Naive thymus-derived CD4-positive, alpha-beta T cell (primary cell): ENCODE data around the gene UGT1A5. TPM values are rescaled to one million over a fixed set of nuclear protein-coding genes. Genes with fewer than 3 reads are reported as not detected.

ENCODE experiments used
- ATAC-seq: fragments of 150-1000 bp; cut with Tn5 transposase; 2 replicates; pipeline ENCODE4 v1.10.0; 2021; ENCODE audit warnings: mild to moderate bottlenecking, moderate library complexity
- CTCF ChIA-PET: fragments of 350-600 bp; sonication (Branson Sonifier 250); formaldehyde crosslinking; loops from one replicate; lab custom pipeline; 2021; ENCODE audit warnings: antibody characterized with exemption; lab: Charles Lee
- POLR2A ChIA-PET: fragments of 350-600 bp; sonication (Branson Sonifier 250); formaldehyde crosslinking; loops from one replicate; lab custom pipeline; 2021; ENCODE audit warnings: antibody characterized with exemption, inconsistent platforms; lab: Charles Lee
- DNase-seq, 9 donors: peaks; one replicate each; pipeline versions ENCODE4 v3.0.0 to v3.0.0-alpha.2; 2020 to 2022; ENCODE audit warnings: mixed read lengths in 1 of 9
- H3K27ac ChIP-seq: one replicate; pipeline ENCODE4 v1.7.0; 2013; ENCODE audit warnings: mild to moderate bottlenecking, low read depth, low read length, moderate library complexity
- H3K27me3 ChIP-seq, 2 donors: one replicate each; pipeline ENCODE4 v1.7.0; 2013; ENCODE audit warnings: low read length in 2 of 2, mild to moderate bottlenecking in 2 of 2, moderate library complexity in 2 of 2; ENCODE audit not compliant: control insufficient read depth in 2 of 2, insufficient read depth in 2 of 2
- H3K36me3 ChIP-seq, 3 experiments: 1 replicate in 2 of 3; 2 replicates in 1 of 3; pipeline ENCODE4 v1.7.0; 2013; ENCODE audit warnings: low read length in 3 of 3, mild to moderate bottlenecking in 3 of 3, moderate library complexity in 1 of 3; ENCODE audit not compliant: insufficient read depth in 3 of 3, control insufficient read depth in 2 of 3
- H3K4me1 ChIP-seq, 2 donors: one replicate each; pipeline ENCODE4 v1.7.0; 2013; ENCODE audit warnings: low read length in 2 of 2, mild to moderate bottlenecking in 2 of 2, moderate library complexity in 1 of 2; ENCODE audit not compliant: control insufficient read depth in 2 of 2, insufficient read depth in 2 of 2
- H3K4me3 ChIP-seq: 2 replicates; pipeline ENCODE4 v1.7.0; 2013; ENCODE audit warnings: mild to moderate bottlenecking, low read length
- H3K9me3 ChIP-seq, 3 experiments: 1 replicate in 2 of 3; 2 replicates in 1 of 3; pipeline ENCODE4 v1.7.0; 2013; ENCODE audit warnings: low read length in 3 of 3; ENCODE audit not compliant: control insufficient read depth in 2 of 3
- H3K27ac Mint-ChIP-seq, 9 donors: one replicate each; pipeline ENCODE4 v1.8.0; 2020 to 2022; ENCODE audit warnings: mixed read lengths in 9 of 9, mild to moderate bottlenecking in 8 of 9, moderate library complexity in 5 of 9, inconsistent platforms in 2 of 9
- H3K27me3 Mint-ChIP-seq, 5 donors: one replicate each; pipeline ENCODE4 v1.8.0; 2021 to 2022; ENCODE audit warnings: mixed read lengths in 5 of 5, mild to moderate bottlenecking in 1 of 5
- H3K36me3 Mint-ChIP-seq, 5 donors: one replicate each; pipeline ENCODE4 v1.8.0; 2020 to 2022; ENCODE audit warnings: mixed read lengths in 5 of 5, mild to moderate bottlenecking in 3 of 5, inconsistent platforms in 1 of 5
- H3K4me1 Mint-ChIP-seq, 7 donors: one replicate each; pipeline ENCODE4 v1.8.0; 2020 to 2022; ENCODE audit warnings: mixed read lengths in 7 of 7, mild to moderate bottlenecking in 3 of 7, inconsistent platforms in 1 of 7
- H3K4me3 Mint-ChIP-seq, 10 donors: one replicate each; pipeline ENCODE4 v1.8.0; 2020 to 2022; ENCODE audit warnings: mild to moderate bottlenecking in 10 of 10, mixed read lengths in 10 of 10, moderate library complexity in 6 of 10, inconsistent platforms in 2 of 10
- H3K9me3 Mint-ChIP-seq, 11 donors: one replicate each; pipeline ENCODE4 v1.8.0; 2020 to 2022; ENCODE audit warnings: mixed read lengths in 11 of 11, mild to moderate bottlenecking in 4 of 11, inconsistent platforms in 1 of 11, moderate library complexity in 1 of 11
- intact Hi-C, 2 donors: fragments of 100-400 bp; cut with micrococcal nuclease; formaldehyde crosslinking; loops; one replicate each; pipeline ENCODE4 v1.15.1; 2023
- polyA plus RNA-seq, 2 donors: library from polyadenylated mRNA; unstranded; fragments of 300-500 nt; fragmentation: Illumina TruSeq; gene quantifications; one replicate each; pipeline ENCODE4 v1.2.3, GENCODE V29; 2021
- total RNA-seq, 6 experiments: library from RNA in 5 of 6; stranded (reverse) in 5 of 6; gene quantifications; 1 replicate in 5 of 6; 2 replicates in 1 of 6; pipeline ENCODE4 v1.2.3 and lab custom pipeline; 2021 to 2026

Gene UGT1A5
- total and polyA plus RNA-seq, 7 experiments from 2014 or later: not detected

DNA sequence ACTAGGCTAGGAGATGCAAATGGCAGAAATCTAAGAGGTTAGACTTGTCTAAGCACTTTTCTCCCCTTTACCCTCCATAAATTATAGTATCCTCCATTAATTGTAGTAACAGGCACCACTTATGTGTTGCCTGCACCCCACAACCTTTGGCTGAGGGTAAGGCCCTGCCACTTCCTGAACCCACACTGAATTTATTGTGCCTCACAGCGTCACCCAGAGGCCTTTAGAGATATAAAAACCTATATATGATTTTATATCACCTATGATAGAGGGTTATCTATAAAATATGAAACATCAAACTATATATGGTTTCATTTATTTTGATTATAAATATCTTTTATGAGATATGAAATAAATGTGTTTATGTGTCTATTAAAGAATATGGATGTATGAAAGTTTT is 38.4 kb upstream of the UGT1A5 start:
- Mint-ChIP-seq H3K27me3 (peaks cover 26 to 55% (median 32%) of the 10 kb centered on the region in 5 donors), H3K4me3 (no peak overlapping the region), H3K27ac (no peak overlapping the region), H3K36me3 (no peaks in the 10 kb centered on the region), H3K4me1 (no peaks in the 10 kb centered on the region), H3K9me3 (peaks cover 0 to 9% (median 0%) of the 10 kb centered on the region in 11 donors)
- POLR2A ChIA-PET: no interaction called here
- Histone ChIP-seq H3K27me3 (no peaks in the 10 kb centered on the region), H3K36me3 (no peaks in the 10 kb centered on the region), H3K4me1 (no peaks in the 10 kb centered on the region), H3K4me3 (no peak overlapping the region), H3K9me3 (no peaks in the 10 kb centered on the region), H3K27ac (no peak overlapping the region)
- DNase-seq (no peak), ATAC-seq (no peak)
- CTCF ChIA-PET: no interaction called here
- intact Hi-C loops: no loop called here

DNA sequence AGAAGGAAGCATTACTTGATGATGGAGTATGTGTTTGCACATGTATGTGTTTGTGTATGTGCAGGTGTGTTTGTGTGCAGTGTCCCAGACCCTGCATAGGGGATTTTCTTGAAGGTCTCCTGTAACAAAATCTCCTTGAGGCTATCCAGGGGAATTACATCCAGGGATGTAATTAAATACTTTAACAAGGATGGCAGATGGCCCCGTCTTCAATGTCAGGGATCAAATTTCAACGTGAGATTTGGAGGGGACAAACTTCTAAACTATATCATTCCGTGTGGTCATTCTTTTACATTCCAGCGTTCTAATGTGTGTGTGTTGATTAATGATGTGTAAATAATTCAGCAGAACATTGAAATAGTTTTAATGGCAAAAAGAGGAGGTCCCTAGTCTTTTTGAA is 37.7 kb upstream of the UGT1A5 start:
- ChIA-PET POLR2A (no interaction called here), CTCF (no interaction called here)
- Histone ChIP-seq H3K27ac (no peak overlapping the region), H3K4me3 (no peak overlapping the region), H3K36me3 (no peaks in the 10 kb centered on the region), H3K27me3 (no peaks in the 10 kb centered on the region), H3K9me3 (no peaks in the 10 kb centered on the region), H3K4me1 (no peaks in the 10 kb centered on the region)
- Mint-ChIP-seq H3K36me3 (no peaks in the 10 kb centered on the region), H3K9me3 (peaks cover 0 to 9% (median 0%) of the 10 kb centered on the region in 11 donors), H3K4me3 (no peak overlapping the region), H3K4me1 (no peaks in the 10 kb centered on the region), H3K27ac (no peak overlapping the region), H3K27me3 (peaks cover 28 to 59% (median 35%) of the 10 kb centered on the region in 5 donors)
- DNase-seq (no peak), ATAC-seq (no peak)
- intact Hi-C loops: no loop called here

DNA sequence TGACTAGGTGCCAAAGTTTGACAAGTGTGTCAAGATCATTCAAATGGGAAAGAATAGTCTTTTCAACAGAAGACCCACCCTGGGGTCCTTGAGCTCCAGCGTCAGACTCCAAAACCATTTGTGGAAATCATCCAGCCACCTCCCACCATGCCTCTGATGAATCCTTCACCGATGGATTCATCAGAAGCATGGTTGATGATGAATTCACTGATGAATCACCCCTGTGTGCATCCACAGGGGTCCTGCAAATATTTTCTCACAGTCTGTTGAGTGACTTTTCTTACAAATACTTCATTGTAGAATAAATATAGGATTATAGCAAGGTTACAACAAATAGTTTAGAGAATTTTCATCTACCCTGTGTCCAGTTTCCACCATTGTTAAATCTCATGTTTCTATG is 36.7 kb upstream of the UGT1A5 start:
- H3K4me1 Mint-ChIP-seq: no peaks in the 10 kb centered on the region
- Histone ChIP-seq H3K9me3 (no peaks in the 10 kb centered on the region), H3K36me3 (no peaks in the 10 kb centered on the region), H3K27ac (no peak overlapping the region), H3K4me1 (no peaks in the 10 kb centered on the region), H3K4me3 (no peak overlapping the region), H3K27me3 (no peaks in the 10 kb centered on the region)
- ChIA-PET POLR2A (no interaction called here), CTCF (no interaction called here)
- peaks cover 0 to 2% (median 0%) of the 10 kb centered on the region in 11 donors for H3K9me3 Mint-ChIP-seq
- H3K4me3 Mint-ChIP-seq: no peak overlapping the region
- H3K27me3 Mint-ChIP-seq: peaks cover 20 to 50% (median 28%) of the 10 kb centered on the region in 5 donors
- DNase-seq: no peak
- H3K27ac Mint-ChIP-seq: no peak overlapping the region
- ATAC-seq: no peak
- no peaks in the 10 kb centered on the region for H3K36me3 Mint-ChIP-seq
- intact Hi-C loops: no loop called here

DNA sequence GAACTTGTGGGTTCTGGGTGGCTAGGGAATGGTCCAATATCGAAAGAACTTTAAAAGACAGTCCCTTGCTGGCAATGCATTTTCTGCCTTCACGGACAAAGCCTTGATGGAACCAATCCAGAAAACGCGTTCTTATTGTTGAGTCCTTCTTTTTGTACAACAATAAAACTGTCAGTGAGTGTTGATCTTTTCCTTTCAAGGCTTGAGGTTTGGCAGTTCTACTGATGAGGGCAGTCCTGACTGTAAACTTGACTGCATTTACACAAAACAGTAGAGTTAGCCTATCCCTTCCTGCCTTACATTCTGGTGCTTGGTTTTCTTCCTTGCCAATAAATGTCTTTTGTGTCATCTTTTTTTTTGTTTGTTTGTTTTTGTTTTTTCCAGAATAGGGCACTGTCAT is 33.5 kb upstream of the UGT1A5 start:
- Mint-ChIP-seq H3K4me3 (no peak overlapping the region), H3K9me3 (peaks cover 0 to 1% (median 0%) of the 10 kb centered on the region in 11 donors), H3K27ac (no peak overlapping the region), H3K27me3 (peaks cover 9 to 31% (median 19%) of the 10 kb centered on the region in 5 donors), H3K4me1 (no peaks in the 10 kb centered on the region), H3K36me3 (no peaks in the 10 kb centered on the region)
- ATAC-seq (no peak), DNase-seq (no peak)
- Histone ChIP-seq H3K27ac (no peak overlapping the region), H3K9me3 (no peaks in the 10 kb centered on the region), H3K27me3 (no peaks in the 10 kb centered on the region), H3K36me3 (no peaks in the 10 kb centered on the region), H3K4me3 (no peak overlapping the region), H3K4me1 (no peaks in the 10 kb centered on the region)
- CTCF ChIA-PET: no interaction called here
- intact Hi-C loops: no loop called here
- POLR2A ChIA-PET: no interaction called here

DNA sequence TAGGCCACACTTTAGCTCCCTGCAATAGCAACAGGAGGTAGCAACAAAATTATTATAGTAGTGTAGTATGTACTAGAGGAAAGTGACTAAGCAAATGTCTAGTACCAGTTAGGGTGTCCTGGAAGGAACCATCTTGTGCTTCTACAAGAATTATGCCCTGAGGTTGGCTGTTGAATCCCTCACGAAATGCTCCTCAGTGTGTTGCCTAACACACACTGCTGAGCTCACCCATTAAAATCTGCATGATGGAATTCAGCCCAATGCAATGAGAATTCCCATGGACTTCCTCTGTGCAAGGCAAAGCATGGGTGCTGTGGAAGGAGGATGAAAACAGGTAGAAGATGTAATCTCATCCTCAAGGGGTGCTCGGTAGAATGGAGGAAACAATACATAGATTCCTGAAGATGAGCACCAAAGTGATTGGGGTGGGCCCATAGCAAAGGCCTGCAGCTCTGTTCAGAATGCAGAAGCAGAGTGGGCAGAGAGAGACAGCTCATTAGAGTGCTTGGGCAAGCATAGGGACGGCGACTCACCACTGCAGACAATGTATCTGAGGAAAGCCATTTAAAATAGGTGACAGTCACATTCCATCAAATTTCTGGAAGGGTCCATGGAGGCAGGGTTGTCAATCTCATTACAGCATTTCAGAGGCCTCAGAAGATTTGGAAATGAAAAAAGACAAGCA is 32.2 kb upstream of the UGT1A5 start:
- DNase-seq (no peak), ATAC-seq (no peak)
- ChIA-PET CTCF (no interaction called here), POLR2A (interaction anchor here (0.7 kb wide), 1 partner anchor 9 kb away, joined by 3 read pairs; the partner anchor contains the start of gene UGT1A9)
- Mint-ChIP-seq H3K27ac (no peak overlapping the region), H3K27me3 (peaks cover 9 to 31% (median 22%) of the 10 kb centered on the region in 5 donors), H3K36me3 (no peaks in the 10 kb centered on the region), H3K9me3 (peaks cover 0 to 1% (median 0%) of the 10 kb centered on the region in 11 donors), H3K4me3 (no peak overlapping the region), H3K4me1 (no peaks in the 10 kb centered on the region)
- no peaks in the 10 kb centered on the region for H3K27me3 ChIP-seq
- no peaks in the 10 kb centered on the region for H3K36me3 ChIP-seq
- no peak overlapping the region for H3K27ac ChIP-seq
- no peaks in the 10 kb centered on the region for H3K4me1 ChIP-seq
- H3K9me3 ChIP-seq: no peaks in the 10 kb centered on the region
- intact Hi-C loops: no loop called here
- H3K4me3 ChIP-seq: no peak overlapping the region

DNA sequence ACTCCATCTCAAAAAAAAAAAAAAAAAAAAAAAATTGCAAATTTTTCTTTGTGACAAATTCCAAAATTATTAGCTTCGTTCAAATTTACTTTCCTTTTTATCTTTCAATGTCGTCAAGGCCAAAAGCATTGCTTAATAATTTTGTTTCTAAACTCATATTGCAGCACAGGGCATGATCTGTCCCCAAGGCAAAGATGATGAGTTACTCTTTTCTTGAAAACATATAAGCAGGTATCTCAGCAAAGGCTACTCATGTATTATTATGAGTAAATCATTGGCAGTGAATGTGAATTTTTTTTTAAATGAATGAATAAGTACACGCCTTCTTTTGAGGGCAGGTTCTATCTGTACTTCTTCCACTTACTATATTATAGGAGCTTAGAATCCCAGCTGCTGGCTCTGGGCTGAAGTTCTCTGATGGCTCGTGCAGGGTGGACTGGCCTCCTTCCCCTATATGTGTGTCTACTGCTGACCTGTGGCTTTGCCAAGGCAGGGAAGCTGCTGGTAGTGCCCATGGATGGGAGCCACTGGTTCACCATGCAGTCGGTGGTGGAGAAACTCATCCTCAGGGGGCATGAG is 31.1 kb upstream of the UGT1A5 start, which contains the start of gene UGT1A7:
Gene UGT1A7, plus strand, starts transcription at position 381 of the 579 bp plus-strand sequence. Its CDS starts 37 bp downstream, at position 418.
- no peaks in the 10 kb centered on the region for H3K9me3 Mint-ChIP-seq
- ChIA-PET CTCF (no interaction called here), POLR2A (no interaction called here)
- Histone ChIP-seq H3K27ac (no peak within 1 kb of the TSS), H3K36me3 (no peaks in the 10 kb centered on the region), H3K9me3 (no peaks in the 10 kb centered on the region), H3K27me3 (no peaks in the 10 kb centered on the region), H3K4me1 (no peaks in the 10 kb centered on the region), H3K4me3 (no peak within 1 kb of the TSS)
- no peak within 1 kb of the TSS for H3K4me3 Mint-ChIP-seq
- peaks cover 11 to 26% (median 19%) of the 10 kb centered on the region in 5 donors for H3K27me3 Mint-ChIP-seq
- no peak within 1 kb of the TSS for H3K27ac Mint-ChIP-seq
- DNase-seq (no peak), ATAC-seq (no peak)
- intact Hi-C loops: no loop called here
- no peaks in the 10 kb centered on the region for H3K36me3 Mint-ChIP-seq
- no peaks in the 10 kb centered on the region for H3K4me1 Mint-ChIP-seq
